Kasumi-1 (cell line): Measurements from ENCODE around the gene CBLB.

ENCODE experiments used
- DNase-seq, 2 experiments: peaks; one replicate each; lab custom pipeline; 2025; lab: John Stamatoyannopoulos, UW

CBLB gene

DNA sequence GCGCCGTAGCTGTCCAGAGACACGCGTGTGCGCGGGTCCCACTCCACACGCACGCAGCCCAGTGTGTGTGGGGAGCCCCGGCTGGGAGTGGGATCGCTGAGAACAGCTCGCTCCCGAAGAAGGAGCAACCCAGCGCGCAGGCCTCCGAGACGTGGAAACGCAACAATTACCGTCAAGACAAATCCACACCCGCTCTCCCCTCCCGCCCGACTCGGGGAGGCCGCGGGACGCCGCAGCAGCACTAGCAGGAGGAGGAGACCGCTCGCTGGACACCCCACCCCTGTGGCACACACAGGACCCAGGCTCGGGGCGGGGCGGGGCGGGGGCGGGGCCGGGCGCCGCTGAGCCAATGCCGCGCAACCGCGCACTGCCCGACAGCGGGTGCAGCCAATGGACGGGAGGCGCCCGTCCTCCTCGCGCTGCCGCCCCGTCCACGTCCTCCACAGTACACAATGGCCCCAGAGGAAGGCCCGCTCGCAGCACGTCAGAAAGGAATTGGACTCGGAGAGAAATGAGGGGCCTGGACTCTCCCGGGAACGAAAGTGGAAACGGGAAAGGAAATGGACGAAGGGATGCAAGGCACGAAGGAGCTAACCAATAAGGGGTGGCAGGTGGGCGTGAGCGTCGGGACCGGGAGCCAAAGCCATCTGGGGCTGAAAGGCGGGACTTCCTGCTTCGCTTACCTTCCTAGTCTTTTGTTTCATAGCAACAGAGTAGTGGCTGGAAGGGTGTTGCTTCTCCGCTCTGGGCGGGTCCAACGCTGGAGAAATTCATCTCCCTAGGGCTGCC is at the start of gene CBLB:
Gene CBLB (minus strand): TSS at position 271 of the 789 bp plus-strand sequence. CDS start 1,435 bp downstream, outside the sequence.
- peak; percentile 94 to 95 for DNase-seq

DNA sequence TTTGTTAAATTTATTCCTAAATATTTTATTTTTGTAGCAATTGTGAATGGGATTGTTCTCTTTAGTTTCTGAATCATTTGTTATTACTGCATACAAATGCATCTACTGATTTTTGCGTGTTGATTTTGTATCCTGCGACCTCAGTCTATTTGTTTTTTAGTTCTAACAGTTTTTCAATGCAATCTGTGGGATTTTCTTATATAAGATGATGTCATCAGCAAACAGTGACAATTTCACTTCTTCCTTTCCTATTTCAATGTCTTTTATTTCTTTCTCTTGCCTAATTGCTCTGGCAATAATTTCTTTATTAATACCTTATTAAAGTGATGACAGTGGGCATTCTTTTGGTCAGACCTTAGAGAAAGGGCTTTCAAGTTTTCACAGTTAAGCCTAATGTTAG is 48.0 kb upstream of the CBLB start:
- no peak for DNase-seq

- DNase-seq = no peak
Observed at GRCh38 chr3:105915524-105915923, 46.7 kb upstream of the CBLB start.

- no peak for DNase-seq
Observed at GRCh38 chr3:105913616-105914015, 44.8 kb upstream of the CBLB start.

DNA sequence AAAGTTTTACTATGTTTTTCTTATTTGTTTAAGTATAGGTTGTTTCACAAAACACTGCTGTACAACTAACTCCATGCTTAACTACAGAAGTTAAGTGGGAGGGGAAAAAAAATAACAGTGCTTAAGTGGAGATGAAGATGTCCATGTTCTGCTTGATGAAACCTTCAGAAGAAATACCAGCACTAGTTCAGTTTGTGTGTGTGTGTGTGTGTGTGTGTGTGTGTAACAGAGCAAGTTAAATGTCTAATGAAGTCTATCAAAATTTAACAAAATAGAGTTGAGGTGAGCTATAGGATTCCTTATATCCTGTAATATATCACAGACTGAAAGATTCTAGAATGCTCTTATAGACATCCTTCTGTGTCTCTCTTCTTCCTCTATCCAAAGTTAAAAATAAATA is 44.1 kb upstream of the CBLB start:
- DNase-seq = no peak

DNA sequence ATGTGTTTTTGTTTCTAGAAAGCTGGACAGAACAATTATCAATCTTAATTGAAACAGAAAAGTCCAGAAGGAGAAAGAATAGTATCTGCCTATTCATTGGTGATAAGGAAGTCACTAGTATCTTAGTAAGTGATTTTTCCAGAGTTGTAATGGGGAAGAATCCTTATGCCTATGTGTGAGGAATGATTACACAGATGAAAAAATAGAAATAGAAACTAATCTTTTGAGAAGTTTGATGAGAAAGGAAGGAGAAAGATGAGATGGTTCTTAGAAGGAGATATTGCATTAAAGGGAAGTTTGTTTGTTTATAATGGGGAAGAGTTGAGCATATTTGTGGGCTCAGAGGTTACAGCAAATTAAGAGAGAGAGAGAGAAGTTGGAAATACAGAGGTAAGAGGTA is 42.7 kb upstream of the CBLB start:
- DNase-seq = no peak

GRCh38 chr3:105907777-105908176 is 39.0 kb upstream of the CBLB start:
- DNase-seq = peak; percentile 88 to 91

- no peak for DNase-seq
Observed at GRCh38 chr3:105906836-105907235, 38.0 kb upstream of the CBLB start.

DNA sequence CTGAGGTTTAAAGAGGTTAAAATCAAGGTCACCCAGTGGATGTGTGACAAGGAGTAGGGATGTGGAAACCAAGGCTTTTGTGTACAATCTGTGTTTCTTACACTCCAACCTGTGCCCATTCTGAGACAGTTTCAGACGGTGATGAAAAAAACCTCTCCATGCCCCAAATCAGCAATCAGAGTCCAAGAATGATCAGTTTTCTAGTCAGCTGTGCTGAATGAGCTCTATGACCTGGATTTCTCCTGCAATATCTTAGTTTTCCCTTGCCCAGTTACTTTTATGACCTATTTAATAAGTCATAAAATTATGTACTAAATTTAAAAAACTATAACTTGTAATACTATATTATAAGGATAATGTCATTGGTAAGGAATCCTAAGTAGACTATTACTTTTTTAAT is 37.5 kb upstream of the CBLB start:
- no peak for DNase-seq

GRCh38 chr3:105905328-105905727 is 36.5 kb upstream of the CBLB start:
- DNase-seq = no peak

DNA sequence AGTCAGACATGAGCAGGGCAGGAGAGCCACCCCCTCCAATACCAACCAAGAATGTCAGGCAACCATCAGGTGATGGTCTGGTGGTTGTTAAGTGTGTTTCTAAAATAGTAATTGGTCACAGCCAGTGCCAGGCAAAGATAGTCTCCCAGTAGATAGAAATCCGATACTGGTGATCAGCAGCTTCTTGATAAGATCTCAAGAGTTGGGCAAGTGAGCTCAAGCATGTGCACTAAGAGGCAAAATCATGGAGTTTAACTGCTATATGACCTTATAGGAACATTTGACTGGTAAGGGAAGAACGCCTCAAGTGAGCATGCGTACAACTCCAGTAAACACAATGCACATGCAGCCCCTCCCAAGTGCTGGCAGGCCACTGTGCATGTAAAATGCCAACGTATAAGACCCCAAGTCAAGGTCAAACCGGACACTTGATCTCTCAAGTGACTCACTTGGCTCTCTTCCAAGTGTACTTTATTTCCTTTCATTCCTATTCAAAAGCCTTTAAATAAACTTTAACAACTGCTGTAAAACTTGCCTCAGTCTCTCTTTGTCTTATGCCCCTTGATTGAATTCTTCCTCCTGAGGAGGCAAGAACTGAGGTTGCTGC is 36.0 kb upstream of the CBLB start:
- no peak for DNase-seq

GRCh38 chr3:105904251-105904650 is 35.4 kb upstream of the CBLB start:
- no peak for DNase-seq

GRCh38 chr3:105899516-105899915 is 30.7 kb upstream of the CBLB start:
- DNase-seq = no peak

DNA sequence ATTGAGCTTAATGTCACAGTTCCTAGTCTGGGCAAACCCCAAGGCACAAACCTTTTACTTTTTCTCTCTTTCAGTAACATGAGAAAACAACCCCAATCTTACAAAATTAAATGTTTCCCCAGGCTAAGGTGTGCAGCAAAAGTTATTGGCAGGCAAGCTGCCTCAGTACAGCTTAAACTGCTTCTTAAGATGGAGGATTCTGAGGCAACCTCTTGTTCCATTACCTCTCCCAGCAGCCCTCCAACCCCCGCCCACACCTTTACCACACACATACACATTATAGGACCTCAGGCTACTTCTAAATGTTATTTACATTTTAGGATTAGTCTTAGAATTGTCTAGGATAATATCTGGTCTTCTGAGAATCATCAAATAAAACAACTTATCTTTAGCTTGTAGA is 22.3 kb upstream of the CBLB start:
- no peak for DNase-seq

DNA sequence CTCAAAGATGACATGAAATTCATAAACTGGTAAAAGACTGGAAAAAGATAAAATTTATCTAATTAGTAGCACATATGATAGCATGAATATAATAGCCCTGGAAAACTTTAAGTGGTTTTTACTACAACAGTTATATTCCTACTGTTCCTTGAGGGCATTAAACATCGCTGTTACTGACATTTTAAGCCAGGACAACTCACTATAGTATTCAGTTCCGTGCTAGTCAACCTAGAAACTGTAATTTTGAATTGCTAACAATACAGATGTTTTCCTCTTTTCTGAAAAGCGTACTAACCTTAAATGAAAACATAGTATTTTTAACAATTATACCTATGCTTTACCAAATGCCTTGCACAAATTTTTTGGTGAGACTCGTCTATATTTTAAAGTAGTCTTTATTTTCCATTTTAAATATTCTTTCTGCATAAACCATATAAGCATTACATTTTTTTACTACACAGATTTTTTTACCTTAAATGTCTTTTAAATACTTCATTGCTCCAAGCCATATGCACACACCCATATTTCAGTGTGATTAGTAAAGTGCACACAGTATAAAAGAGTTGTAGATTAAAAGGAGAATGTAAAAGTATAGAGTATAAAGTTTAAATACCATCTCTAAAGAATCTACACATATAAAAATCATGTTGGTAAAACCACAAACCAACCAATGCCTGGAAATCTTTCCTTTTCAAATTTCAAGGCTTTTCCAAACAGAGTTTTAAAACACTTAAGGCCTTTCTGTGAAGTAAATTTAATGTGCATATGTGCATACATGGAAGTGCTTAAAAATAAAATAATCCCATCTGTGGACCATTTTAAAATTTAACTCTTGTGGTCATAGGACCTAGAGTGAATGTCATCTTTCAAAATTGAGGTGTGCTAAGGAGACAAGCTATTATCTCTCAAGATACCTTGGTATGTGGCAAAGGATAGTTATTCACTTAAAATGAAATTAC is 20.1 kb upstream of the CBLB start:
- DNase-seq = no peak

GRCh38 chr3:105885256-105885655 is 16.4 kb upstream of the CBLB start:
- DNase-seq = no peak

DNA sequence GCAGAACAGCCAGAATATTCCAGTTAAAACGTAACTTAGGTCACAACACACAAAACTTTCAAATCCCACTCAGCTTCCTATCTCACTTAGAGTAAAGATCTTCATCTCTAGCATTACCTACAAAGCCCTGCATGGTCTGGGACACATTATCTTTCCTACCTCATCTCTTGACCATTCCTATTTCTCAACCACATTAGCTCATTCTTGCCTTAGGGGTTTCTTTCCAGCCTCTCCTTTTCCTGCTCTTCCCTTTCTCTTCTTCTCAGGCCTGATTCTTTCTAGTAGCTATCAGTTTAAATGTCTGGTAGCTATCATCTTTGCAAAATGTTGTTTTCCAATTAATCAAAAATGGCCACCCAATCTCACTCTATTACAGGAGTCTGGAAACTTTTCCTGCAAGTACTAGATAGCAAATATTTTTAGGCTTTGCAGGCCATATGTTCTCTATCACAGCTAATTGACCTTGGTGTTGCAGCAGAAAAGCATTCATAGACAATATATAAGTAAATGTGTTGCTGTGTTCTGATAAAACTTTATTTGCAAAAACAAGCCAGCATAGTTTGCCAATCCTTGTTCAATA is 15.1 kb upstream of the CBLB start:
- DNase-seq = no peak

GRCh38 chr3:105880681-105881290 is 12.0 kb upstream of the CBLB start:
- DNase-seq = no peak

- no peak for DNase-seq
Observed at GRCh38 chr3:105878061-105878460, 9.2 kb upstream of the CBLB start.

DNA sequence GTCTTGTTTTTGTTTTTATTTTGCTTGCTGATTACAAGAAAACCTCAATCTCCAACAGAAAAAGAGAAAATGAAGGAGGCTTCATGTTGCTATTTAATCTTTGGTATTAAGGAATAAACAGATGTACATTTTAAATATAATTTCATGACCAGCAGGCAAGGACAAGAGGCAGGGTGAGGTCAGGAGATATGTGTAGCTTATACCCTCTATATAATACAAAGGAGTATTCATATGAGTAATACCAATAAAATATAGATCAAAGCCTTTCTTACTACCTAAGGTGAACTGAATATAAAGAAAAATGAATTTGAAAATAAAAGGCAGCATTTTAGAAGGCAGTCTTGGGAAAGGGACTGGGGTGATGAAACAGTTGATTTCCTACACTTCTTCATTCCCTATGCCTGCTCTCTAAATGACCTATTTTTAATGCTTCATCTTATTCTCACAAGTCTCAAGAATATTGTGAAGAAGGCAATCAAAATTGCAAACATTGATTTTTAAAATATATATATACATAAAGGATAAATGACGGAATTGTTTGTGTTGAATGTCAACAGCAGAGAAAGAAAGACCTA is 8.6 kb upstream of the CBLB start:
- no peak for DNase-seq

DNA sequence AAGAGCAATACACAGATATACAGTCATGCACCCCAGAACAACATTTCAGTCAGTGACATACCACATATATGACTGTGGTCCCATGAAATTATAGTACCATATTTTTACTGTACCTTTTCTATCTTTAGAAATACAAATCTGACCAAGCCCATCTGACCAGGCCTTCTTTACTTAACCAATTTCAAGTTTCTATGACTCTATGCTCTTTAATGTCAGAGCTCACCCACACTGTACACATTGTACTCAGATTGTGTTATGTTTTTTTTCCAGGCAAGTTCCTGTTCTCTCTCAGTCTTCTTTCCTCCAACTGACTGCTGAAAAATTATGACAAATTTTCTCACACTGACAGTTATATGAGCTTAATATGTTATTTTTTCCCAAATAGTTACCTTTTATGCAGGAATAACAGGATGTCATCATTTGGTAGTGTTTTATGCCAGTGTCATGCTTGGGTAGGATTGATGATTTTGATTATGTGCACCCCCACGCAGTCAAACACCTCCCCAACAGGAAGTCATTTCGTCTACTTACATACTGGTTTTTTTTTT is 8.0 kb upstream of the CBLB start:
- DNase-seq = no peak
